Activated T-helper 2 cell treated with anti-CD3 and anti-CD28 coated beads, Interferon-gamma antibody, Interleukin-2, Interleukin-4, amounts not matched to agents 10 μg/mL and 5 μg/mL and 100 μg/mL, durations not matched to agents 14 hours and 24 hours and 36 hours (primary cell): Measurements from ENCODE around the gene ADA. TPM values are rescaled to one million over a fixed set of nuclear protein-coding genes. Genes with fewer than 3 reads are reported as not detected.

Source experiments
- DNase-seq: peaks from one replicate; pipeline ENCODE4 v3.0.0; 2021; ENCODE audit warnings: low spot score
- H3K27ac Mint-ChIP-seq: one replicate; pipeline ENCODE4 v1.8.0; 2021; ENCODE audit warnings: mixed read lengths
- H3K27me3 Mint-ChIP-seq: one replicate; pipeline ENCODE4 v1.8.0; 2021; ENCODE audit warnings: low read depth, mixed read lengths
- H3K36me3 Mint-ChIP-seq: one replicate; pipeline ENCODE4 v1.8.0; 2021; ENCODE audit warnings: low read depth, mixed read lengths
- H3K4me1 Mint-ChIP-seq: one replicate; pipeline ENCODE4 v1.8.0; 2021; ENCODE audit warnings: low read depth, mixed read lengths
- H3K4me3 Mint-ChIP-seq: one replicate; pipeline ENCODE4 v1.8.0; 2021; ENCODE audit warnings: low read depth, mild to moderate bottlenecking, moderate library complexity, mixed read lengths
- H3K9me3 Mint-ChIP-seq: one replicate; pipeline ENCODE4 v1.8.0; 2021; ENCODE audit warnings: mixed read lengths
- intact Hi-C: fragments of 100-400 bp; cut with micrococcal nuclease; formaldehyde crosslinking; loops from one replicate; pipeline ENCODE4 v1.15.1; 2023
- total RNA-seq: library from RNA; stranded (reverse); gene quantifications from 2 replicates; pipeline ENCODE4 v1.2.3, GENCODE V29; 2022

The ADA gene
- total RNA-seq, 1 donor from 2014 or later = 33.3 TPM

DNA sequence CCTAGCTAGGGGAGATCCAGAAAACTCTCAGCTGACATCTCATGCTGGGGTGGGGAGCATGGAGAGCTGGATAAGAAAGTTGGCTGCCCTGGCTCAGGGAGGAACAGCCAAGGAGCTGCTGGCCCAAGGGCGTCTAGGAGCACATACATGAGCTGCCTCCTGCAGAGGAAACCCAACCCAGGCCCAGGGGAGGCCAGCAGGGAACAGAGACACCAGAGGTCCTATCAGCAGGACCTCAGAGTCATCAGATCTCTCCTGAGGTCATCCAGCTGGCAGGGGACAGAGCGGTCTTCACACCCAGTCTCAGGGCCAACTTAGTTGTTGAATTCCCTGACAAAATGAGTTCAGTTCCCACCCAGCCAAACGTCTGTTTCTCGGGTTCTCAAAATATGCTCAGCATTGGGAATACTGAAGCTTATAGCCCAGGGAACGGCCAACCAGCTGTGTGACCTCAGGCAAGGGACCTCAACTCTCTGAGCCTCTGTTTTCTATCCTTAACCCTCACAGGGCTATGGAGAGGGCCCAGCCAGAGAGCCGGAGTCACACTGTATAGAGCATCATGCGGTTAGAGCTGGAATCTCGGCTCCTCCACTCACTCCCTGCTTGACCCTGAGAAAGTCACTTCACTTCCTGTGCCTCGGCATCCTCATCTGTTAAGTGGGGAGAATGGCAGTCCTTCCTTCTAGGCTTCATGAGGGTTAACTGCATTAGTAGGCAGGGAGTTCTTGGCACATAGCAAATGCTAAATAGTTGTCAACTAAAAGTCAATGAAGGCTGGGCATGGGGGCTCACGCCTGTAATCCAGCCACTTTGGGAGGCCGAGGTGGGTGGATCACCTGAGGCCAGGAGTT lies 13.8 kb downstream of the ADA start:
- intact Hi-C loops = no loop called here
- Mint-ChIP-seq H3K36me3 (peaks cover 53% of the 10 kb centered on the region), H3K4me1 (peaks cover 20% of the 10 kb centered on the region), H3K27ac (no peak overlapping the region), H3K4me3 (no peak overlapping the region), H3K27me3 (no peaks in the 10 kb centered on the region), H3K9me3 (no peaks in the 10 kb centered on the region)
- DNase-seq = no peak

- H3K9me3 Mint-ChIP-seq = no peaks in the 10 kb centered on the region
- H3K4me1 Mint-ChIP-seq = peaks cover 13% of the 10 kb centered on the region
- no peak overlapping the region for H3K4me3 Mint-ChIP-seq
- peaks cover 56% of the 10 kb centered on the region for H3K36me3 Mint-ChIP-seq
- intact Hi-C loops = no loop called here
- no peak overlapping the region for H3K27ac Mint-ChIP-seq
- DNase-seq = no peak
- H3K27me3 Mint-ChIP-seq = no peaks in the 10 kb centered on the region
Observed at GRCh38 chr20:44637042-44637441, 14.5 kb downstream of the ADA start.

DNA sequence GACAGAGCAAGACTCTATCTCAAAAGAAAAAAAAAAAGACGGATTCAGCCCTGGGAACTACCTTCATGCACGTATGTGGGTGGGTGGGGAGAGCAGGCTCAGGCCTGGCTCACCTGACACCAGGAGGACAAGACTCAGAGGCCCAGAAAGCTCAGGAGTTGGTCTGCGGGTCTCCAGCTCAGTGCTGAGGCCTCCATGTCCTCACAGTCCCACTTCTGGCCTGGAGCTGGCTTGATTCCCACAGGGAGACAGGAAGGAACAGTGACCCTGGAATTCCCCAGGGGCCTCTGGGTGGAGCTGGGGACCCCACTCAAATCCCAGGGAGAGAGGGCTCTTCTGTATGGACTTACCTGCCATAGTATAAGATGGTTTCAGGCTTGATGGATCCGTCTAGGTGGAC lies 15.6 kb downstream of the ADA start:
- H3K27me3 Mint-ChIP-seq = no peaks in the 10 kb centered on the region
- peaks cover 59% of the 10 kb centered on the region for H3K36me3 Mint-ChIP-seq
- intact Hi-C loops = no loop called here
- no peak overlapping the region for H3K27ac Mint-ChIP-seq
- no peak overlapping the region for H3K4me3 Mint-ChIP-seq
- H3K4me1 Mint-ChIP-seq = peaks cover 5% of the 10 kb centered on the region
- no peaks in the 10 kb centered on the region for H3K9me3 Mint-ChIP-seq
- DNase-seq = no peak

DNA sequence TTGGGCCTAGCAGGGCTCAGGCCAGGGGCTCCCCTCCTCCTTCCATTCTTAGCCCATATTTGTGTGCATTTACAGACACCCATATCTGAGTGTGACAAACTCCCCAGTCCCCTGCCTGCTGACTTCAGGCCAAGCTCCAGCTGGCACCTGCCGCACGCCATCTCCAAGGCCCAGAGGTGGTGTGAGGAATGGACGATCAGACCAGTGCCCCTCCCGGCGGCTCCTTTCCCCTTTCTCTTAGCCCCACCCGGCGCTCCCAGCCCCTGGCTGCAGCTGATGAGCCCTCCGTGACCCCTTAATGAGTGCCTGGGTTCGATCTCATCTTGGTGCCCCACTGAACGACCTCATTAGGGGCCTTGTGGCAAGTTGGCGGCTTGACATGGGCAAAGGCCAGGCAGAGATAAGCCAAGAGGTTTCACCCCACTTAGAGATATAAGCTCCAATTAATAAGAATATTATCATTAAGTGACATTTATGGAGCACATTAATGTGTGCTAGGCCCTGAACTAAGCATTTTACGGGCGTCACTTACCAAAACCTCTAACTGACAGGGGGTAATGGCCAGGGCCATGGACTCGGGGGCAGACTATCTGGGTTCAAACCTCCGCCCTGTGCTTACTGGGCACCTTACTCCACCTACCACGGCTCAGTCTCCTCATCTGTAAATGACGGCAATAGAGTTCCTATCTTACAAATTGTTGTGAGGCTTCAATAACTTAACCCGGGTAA lies 17.5 kb downstream of the ADA start:
- H3K4me3 Mint-ChIP-seq = no peak overlapping the region
- intact Hi-C loops = no loop called here
- H3K27me3 Mint-ChIP-seq = no peaks in the 10 kb centered on the region
- DNase-seq = no peak
- no peak overlapping the region for H3K27ac Mint-ChIP-seq
- H3K36me3 Mint-ChIP-seq = peaks cover 45% of the 10 kb centered on the region
- no peaks in the 10 kb centered on the region for H3K4me1 Mint-ChIP-seq
- no peaks in the 10 kb centered on the region for H3K9me3 Mint-ChIP-seq

DNA sequence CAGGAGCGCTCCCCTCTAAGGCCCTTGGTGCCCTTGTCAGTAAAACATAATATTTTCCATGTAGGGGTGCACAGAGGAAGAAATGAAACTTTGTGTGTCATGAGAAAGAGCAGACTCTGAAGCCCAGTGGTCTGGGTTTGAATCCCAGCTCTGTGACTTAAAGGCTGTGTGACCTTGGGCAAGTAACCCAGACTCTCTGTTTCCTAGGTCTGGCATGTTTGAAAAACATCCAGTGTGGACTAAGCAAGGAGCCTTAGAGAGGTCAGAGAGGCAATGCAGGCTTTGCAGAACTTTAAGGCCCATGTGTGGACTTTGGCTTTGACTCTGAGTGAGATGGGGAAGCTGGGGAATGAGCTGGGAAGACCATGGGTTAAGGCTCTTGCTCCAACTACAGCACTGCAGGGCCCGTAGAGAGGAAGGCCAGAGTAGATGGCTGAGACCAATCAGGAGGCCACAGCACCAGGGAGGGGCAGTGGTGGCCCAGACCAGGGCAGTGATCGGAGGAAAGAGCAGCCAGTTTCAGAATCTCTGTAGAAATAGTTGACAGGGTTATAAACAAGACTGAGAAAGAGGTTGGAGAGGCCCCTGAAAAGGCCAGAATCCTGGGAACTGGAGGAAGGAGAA lies 18.2 kb downstream of the ADA start:
- Mint-ChIP-seq H3K27ac (no peak overlapping the region), H3K9me3 (no peaks in the 10 kb centered on the region), H3K36me3 (peaks cover 42% of the 10 kb centered on the region), H3K4me3 (no peak overlapping the region), H3K4me1 (no peaks in the 10 kb centered on the region), H3K27me3 (no peaks in the 10 kb centered on the region)
- intact Hi-C loops = no loop called here
- no peak for DNase-seq

GRCh38 chr20:44632103-44632752 lies 19.3 kb downstream of the ADA start:
- Mint-ChIP-seq H3K27me3 (no peaks in the 10 kb centered on the region), H3K36me3 (peaks cover 44% of the 10 kb centered on the region), H3K4me3 (no peak overlapping the region), H3K4me1 (no peaks in the 10 kb centered on the region), H3K27ac (no peak overlapping the region), H3K9me3 (no peaks in the 10 kb centered on the region)
- intact Hi-C loops = no loop called here
- no peak for DNase-seq

GRCh38 chr20:44630297-44630696 lies 21.2 kb downstream of the ADA start:
- Mint-ChIP-seq H3K4me3 (no peak overlapping the region), H3K4me1 (no peaks in the 10 kb centered on the region), H3K27ac (no peak overlapping the region), H3K36me3 (peaks cover 43% of the 10 kb centered on the region), H3K27me3 (no peaks in the 10 kb centered on the region), H3K9me3 (no peaks in the 10 kb centered on the region)
- no peak for DNase-seq
- intact Hi-C loops = no loop called here

DNA sequence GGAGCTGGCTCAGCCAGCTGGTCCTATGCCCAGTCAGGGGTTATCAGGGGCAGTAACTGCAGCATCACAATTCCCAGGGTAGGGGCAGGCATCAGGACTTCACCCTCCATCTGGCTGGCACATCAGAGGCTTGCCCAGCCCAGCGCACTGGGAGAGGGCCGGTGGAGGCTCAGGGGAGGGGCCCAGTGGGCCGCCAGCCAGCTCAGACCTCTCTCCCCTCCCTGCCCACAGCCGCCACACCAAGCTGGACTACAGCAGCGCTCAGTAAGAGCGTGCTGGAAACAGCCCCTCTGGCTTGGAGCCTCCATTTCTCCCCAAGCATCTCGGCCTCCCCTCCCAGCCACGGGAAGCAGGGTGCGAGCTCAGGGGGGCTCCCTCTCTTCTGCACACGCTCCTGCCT lies 22.0 kb downstream of the ADA start:
- H3K4me3 Mint-ChIP-seq = no peak overlapping the region
- H3K27me3 Mint-ChIP-seq = no peaks in the 10 kb centered on the region
- H3K36me3 Mint-ChIP-seq = peaks cover 51% of the 10 kb centered on the region
- H3K4me1 Mint-ChIP-seq = no peaks in the 10 kb centered on the region
- DNase-seq = no peak
- H3K9me3 Mint-ChIP-seq = no peaks in the 10 kb centered on the region
- no peak overlapping the region for H3K27ac Mint-ChIP-seq
- intact Hi-C loops = no loop called here

GRCh38 chr20:44629017-44629385 lies 22.5 kb downstream of the ADA start:
- no peaks in the 10 kb centered on the region for H3K4me1 Mint-ChIP-seq
- H3K4me3 Mint-ChIP-seq = no peak overlapping the region
- peaks cover 56% of the 10 kb centered on the region for H3K36me3 Mint-ChIP-seq
- DNase-seq = no peak
- H3K27me3 Mint-ChIP-seq = no peaks in the 10 kb centered on the region
- no peaks in the 10 kb centered on the region for H3K9me3 Mint-ChIP-seq
- intact Hi-C loops = no loop called here
- no peak overlapping the region for H3K27ac Mint-ChIP-seq

DNA sequence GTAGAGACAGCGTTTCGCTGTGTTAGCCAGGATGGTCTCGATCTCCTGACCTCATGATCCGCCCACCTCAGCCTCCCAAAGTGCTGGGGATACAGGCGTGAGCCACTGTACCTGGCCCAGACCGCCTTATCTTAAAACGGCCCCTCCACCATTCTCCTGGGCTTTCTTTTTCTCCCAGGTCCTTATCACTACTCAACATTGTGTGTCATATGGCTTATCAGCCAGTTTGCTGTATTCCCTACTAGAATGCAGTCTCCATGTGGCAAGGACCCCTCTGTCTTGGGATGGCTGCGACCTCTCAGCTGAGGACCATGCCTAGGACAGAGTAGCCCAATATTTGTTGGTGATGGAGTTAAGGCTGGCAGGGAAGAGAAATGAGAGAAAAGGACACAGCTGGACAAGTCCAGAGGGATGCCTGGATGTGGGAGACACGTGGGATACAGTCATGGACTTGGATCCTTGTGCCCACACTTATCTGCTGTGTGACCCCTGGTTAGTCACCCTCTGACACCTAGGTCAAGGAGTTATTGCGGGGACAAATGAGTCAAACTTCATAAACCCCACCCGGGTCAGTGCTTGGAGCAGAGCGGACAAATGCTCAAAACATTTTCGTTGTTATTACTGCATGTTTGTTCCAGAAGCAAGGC lies 24.0 kb downstream of the ADA start:
- H3K27me3 Mint-ChIP-seq = no peaks in the 10 kb centered on the region
- intact Hi-C loops = no loop called here
- no peak overlapping the region for H3K27ac Mint-ChIP-seq
- no peak for DNase-seq
- peaks cover 66% of the 10 kb centered on the region for H3K36me3 Mint-ChIP-seq
- H3K4me1 Mint-ChIP-seq = no peaks in the 10 kb centered on the region
- H3K4me3 Mint-ChIP-seq = no peak overlapping the region
- no peaks in the 10 kb centered on the region for H3K9me3 Mint-ChIP-seq

DNA sequence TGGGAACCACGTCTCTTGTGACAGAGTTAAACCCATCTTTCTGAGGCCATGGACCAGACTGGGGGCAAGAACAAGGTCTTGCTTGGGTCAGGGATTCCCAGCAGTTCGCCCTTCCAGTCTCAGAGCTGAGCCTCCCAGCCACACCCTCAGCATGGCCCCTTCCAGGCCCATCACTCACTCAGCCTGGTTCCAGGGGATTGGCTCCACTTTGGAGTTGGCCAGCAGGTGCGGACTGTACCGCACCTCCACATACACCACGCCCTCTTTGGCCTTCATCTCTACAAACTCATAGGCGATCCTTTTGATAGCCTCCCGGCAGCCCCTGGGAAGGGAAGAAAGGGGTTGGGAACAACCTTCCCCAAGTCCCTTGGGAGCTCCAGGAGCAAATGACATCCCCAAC lies 25.2 kb downstream of the ADA start:
- no peak for DNase-seq
- no peaks in the 10 kb centered on the region for H3K9me3 Mint-ChIP-seq
- H3K36me3 Mint-ChIP-seq = peaks cover 69% of the 10 kb centered on the region
- no peak overlapping the region for H3K4me3 Mint-ChIP-seq
- H3K27me3 Mint-ChIP-seq = no peaks in the 10 kb centered on the region
- H3K4me1 Mint-ChIP-seq = no peaks in the 10 kb centered on the region
- no peak overlapping the region for H3K27ac Mint-ChIP-seq
- intact Hi-C loops = no loop called here

- H3K36me3 Mint-ChIP-seq = peaks cover 74% of the 10 kb centered on the region
- H3K4me3 Mint-ChIP-seq = no peak overlapping the region
- H3K27ac Mint-ChIP-seq = no peak overlapping the region
- no peak for DNase-seq
- no peaks in the 10 kb centered on the region for H3K9me3 Mint-ChIP-seq
- intact Hi-C loops = no loop called here
- H3K27me3 Mint-ChIP-seq = no peaks in the 10 kb centered on the region
- H3K4me1 Mint-ChIP-seq = no peaks in the 10 kb centered on the region
Observed at GRCh38 chr20:44625361-44625760, 26.1 kb downstream of the ADA start.
